ENCODE measurements around the gene GMEB1. TPM values are rescaled to one million over a fixed set of nuclear protein-coding genes. Genes with fewer than 3 reads are reported as not detected.

Gene GMEB1
- total RNA-seq, 3 donors from 2014 or later (not counting 1 experiment from before 2014, with no cell fraction given) = 26.1 to 29.1 (median 28.3) TPM

- peak overlapping the region; percentile 59 to 77 for H3K27ac Mint-ChIP-seq
- Histone ChIP-seq H3K27ac (ENCODE audit: low read length) (no peak overlapping the region), H3K36me3 (ENCODE audit: control insufficient read depth, insufficient read depth, low read length) (peaks cover 17% of the 10 kb centered on the region), H3K9me3 (ENCODE audit: control insufficient read depth, insufficient read depth, low read length) (no peaks in the 10 kb centered on the region), H3K4me3 (ENCODE audit: low read length) (no peak overlapping the region), H3K27me3 (ENCODE audit: control insufficient read depth, insufficient read depth, low read length) (no peaks in the 10 kb centered on the region), H3K4me1 (ENCODE audit: control insufficient read depth, insufficient read depth, low read length) (peaks cover 2% of the 10 kb centered on the region)
- peaks cover 14 to 20% of the 10 kb centered on the region in 2 donors for H3K4me1 Mint-ChIP-seq
- H3K9me3 Mint-ChIP-seq = no peaks in the 10 kb centered on the region
- 80% methylated on average over 1 of the region's 2 CpGs for WGBS (ENCODE audit: insufficient coverage)
- H3K4me3 Mint-ChIP-seq = no peak overlapping the region
- DNase-seq = no peak
- intact Hi-C loops (cut with micrococcal nuclease) = no loop called here
- ATAC-seq = no peak
- no peak for TF ChIP-seq CTCF (IDR thresholded peaks at IDR 0.05)
- no peaks in the 10 kb centered on the region for H3K27me3 Mint-ChIP-seq (ENCODE audit: low read depth in 2 of 2)
- peaks cover 7% of the 10 kb centered on the region for H3K36me3 Mint-ChIP-seq
These were observed 98.1 kb downstream of the GMEB1 start for GRCh38 chr1:28766532-28767183.

Other genes starting within 250 kb of the GMEB1 start
- gene RCC1, start 162.7 kb upstream of the GMEB1 start, total RNA-seq = 10 to 100 TPM; 15.9 to 23.7 (median 19.2) TPM
- 10 to 100 TPM; 28.3 to 38.7 (median 32.1) TPM for gene TRNAU1AP, start 115.7 kb upstream of the GMEB1 start, total RNA-seq
- under 1 TPM in 1 of 3 donors, not detected in 2; 0.38 TPM for gene RAB42, start 76.5 kb upstream of the GMEB1 start, total RNA-seq
- gene TAF12, start 25.7 kb upstream of the GMEB1 start, total RNA-seq = 10 to 100 TPM; 17.9 to 23.8 (median 23.1) TPM
- gene RNU11, start 20.2 kb upstream of the GMEB1 start, total RNA-seq = not detected
- gene YTHDF2, start 68.2 kb downstream of the GMEB1 start, total RNA-seq = 10 to 100 TPM; 78.9 to 98.3 (median 97.9) TPM
- gene OPRD1, start 143.4 kb downstream of the GMEB1 start, total RNA-seq = not detected
- 100 to 1,000 TPM; 151 to 196 (median 172) TPM for gene EPB41, start 245.8 kb downstream of the GMEB1 start, total RNA-seq

Data from natural killer cell (primary cell).